ENCODE results near the gene KCNH4. TPM values are rescaled to one million over a fixed set of nuclear protein-coding genes. Genes with fewer than 3 reads are reported as not detected.

Gene KCNH4
- total RNA-seq, 1 experiment from 2014 or later, result not detected

- Histone ChIP-seq H4K20me1 (ENCODE audit: insufficient read depth) (no peaks in the 10 kb centered on the region), H3K4me3 (replicated peaks in 1 of 2; ENCODE audit: low read depth in 1 of 2, low read length in 2 of 2) (no peak overlapping the region), H2AFZ (ENCODE audit: low read depth, low read length, poor library complexity, severe bottlenecking) (no peak overlapping the region), H3K9ac (ENCODE audit: low read length) (no peak overlapping the region), H3K27me3 (ENCODE audit: insufficient read depth, low read length) (no peaks in the 10 kb centered on the region), H3K36me3 (ENCODE audit: control insufficient read depth in 1 of 2, insufficient read depth in 2 of 2, low read length in 2 of 2) (peaks cover 22 to 36% of the 10 kb centered on the region in 2 experiments; a peak in 3 of 4 replicates), H3K79me2 (ENCODE audit: insufficient read depth, low read length) (no peaks in the 10 kb centered on the region), H3K4me2 (ENCODE audit: low read length) (no peak overlapping the region), H3K9me2 (ENCODE audit: insufficient read depth) (no peaks in the 10 kb centered on the region), H3K27ac (ENCODE audit: low read depth, low read length) (no peak overlapping the region), H3K4me1 (ENCODE audit: control insufficient read depth in 1 of 2, insufficient read depth in 2 of 2, low read length in 2 of 2) (peaks cover 5 to 17% of the 10 kb centered on the region in 2 experiments; a peak in 3 of 4 replicates), H3K9me3 (ENCODE audit: control insufficient read depth in 1 of 2, insufficient read depth in 1 of 2, low read depth in 1 of 2, low read length in 2 of 2) (no peaks in the 10 kb centered on the region)
- TF ChIP-seq RAD21 (IDR thresholded peaks at IDR 0.05; ENCODE audit: low read depth) (no peak), ZBTB33 (IDR thresholded peaks at IDR 0.05; ENCODE audit: extremely low read depth, insufficient replicate concordance, low read length) (no peak), POLR2AphosphoS5 (IDR thresholded peaks at IDR 0.05; ENCODE audit: low read depth, low read length) (no peak), SIN3A (IDR thresholded peaks at IDR 0.05; ENCODE audit: low read depth) (no peak), MAX (IDR thresholded peaks at IDR 0.05) (no peak), CBX3 (IDR thresholded peaks at IDR 0.05; ENCODE audit: low read depth) (no peak), FOSL1 (IDR thresholded peaks at IDR 0.05; ENCODE audit: low read depth) (no peak), YY1 (IDR thresholded peaks at IDR 0.05; ENCODE audit: extremely low read depth, insufficient replicate concordance, low read depth, low read length) (no peak), EGR1 (IDR thresholded peaks at IDR 0.05; ENCODE audit: low read depth) (no peak), ZFX (IDR thresholded peaks at IDR 0.05) (no peak), SP1 (IDR thresholded peaks at IDR 0.05; ENCODE audit: low read depth) (no peak), EZH2 (IDR thresholded peaks at IDR 0.05) (no peak), REST (IDR thresholded peaks at IDR 0.05; ENCODE audit: low read depth) (no peak), CEBPB (IDR thresholded peaks at IDR 0.05; ENCODE audit: low read depth) (no peak), ELF1 (IDR thresholded peaks at IDR 0.05; ENCODE audit: borderline replicate concordance, low read depth) (no peak)
- TF ChIP-seq, protein P1, sequence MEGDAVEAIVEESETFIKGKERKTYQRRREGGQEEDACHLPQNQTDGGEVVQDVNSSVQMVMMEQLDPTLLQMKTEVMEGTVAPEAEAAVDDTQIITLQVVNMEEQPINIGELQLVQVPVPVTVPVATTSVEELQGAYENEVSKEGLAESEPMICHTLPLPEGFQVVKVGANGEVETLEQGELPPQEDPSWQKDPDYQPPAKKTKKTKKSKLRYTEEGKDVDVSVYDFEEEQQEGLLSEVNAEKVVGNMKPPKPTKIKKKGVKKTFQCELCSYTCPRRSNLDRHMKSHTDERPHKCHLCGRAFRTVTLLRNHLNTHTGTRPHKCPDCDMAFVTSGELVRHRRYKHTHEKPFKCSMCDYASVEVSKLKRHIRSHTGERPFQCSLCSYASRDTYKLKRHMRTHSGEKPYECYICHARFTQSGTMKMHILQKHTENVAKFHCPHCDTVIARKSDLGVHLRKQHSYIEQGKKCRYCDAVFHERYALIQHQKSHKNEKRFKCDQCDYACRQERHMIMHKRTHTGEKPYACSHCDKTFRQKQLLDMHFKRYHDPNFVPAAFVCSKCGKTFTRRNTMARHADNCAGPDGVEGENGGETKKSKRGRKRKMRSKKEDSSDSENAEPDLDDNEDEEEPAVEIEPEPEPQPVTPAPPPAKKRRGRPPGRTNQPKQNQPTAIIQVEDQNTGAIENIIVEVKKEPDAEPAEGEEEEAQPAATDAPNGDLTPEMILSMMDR (IDR thresholded peaks at IDR 0.05 in 2 of 3, conservative IDR thresholded peaks at IDR 0.05 in 1 of 3; ENCODE audit: borderline replicate concordance in 1 of 3, insufficient read depth in 1 of 3, low read depth in 2 of 3, low read length in 2 of 3), result no peak
- TF ChIP-seq, protein P2, sequence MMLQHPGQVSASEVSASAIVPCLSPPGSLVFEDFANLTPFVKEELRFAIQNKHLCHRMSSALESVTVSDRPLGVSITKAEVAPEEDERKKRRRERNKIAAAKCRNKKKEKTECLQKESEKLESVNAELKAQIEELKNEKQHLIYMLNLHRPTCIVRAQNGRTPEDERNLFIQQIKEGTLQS (IDR thresholded peaks at IDR 0.05), result no peak
- intact Hi-C loops (cut with micrococcal nuclease), result no loop called here
- RAD21 ChIA-PET (ENCODE audit: low non-redundant PET in 1 of 2, low total read pairs in 2 of 2, uncharacterized antibody in 2 of 2, unreplicated experiment in 2 of 2), result no interaction called here
- ATAC-seq (no peak), DNase-seq (ENCODE audit: low read depth, low spot score) (no peak)
- BruUV-seq (replicated peaks), result no TSS peak
- POLR2A ChIA-PET, result no interaction called here
- CTCF ChIA-PET, result no interaction called here
These were observed 56.7 kb downstream of the KCNH4 start for GRCh38 chr17:42124256-42124655.

All from HCT116 (cell line).